Measurements from ENCODE around the gene KRT6A.

GRCh38 chr12:52452101-52452500 lies 41.0 kb downstream of the KRT6A start, which contains the start of gene KRT6B:
- TF ChIP-seq, protein P1, sequence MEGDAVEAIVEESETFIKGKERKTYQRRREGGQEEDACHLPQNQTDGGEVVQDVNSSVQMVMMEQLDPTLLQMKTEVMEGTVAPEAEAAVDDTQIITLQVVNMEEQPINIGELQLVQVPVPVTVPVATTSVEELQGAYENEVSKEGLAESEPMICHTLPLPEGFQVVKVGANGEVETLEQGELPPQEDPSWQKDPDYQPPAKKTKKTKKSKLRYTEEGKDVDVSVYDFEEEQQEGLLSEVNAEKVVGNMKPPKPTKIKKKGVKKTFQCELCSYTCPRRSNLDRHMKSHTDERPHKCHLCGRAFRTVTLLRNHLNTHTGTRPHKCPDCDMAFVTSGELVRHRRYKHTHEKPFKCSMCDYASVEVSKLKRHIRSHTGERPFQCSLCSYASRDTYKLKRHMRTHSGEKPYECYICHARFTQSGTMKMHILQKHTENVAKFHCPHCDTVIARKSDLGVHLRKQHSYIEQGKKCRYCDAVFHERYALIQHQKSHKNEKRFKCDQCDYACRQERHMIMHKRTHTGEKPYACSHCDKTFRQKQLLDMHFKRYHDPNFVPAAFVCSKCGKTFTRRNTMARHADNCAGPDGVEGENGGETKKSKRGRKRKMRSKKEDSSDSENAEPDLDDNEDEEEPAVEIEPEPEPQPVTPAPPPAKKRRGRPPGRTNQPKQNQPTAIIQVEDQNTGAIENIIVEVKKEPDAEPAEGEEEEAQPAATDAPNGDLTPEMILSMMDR (IDR thresholded peaks at IDR 0.05; ENCODE audit: borderline replicate concordance, extremely low read depth, low read length, poor library complexity, severe bottlenecking): no peak
- no peak for TF ChIP-seq EZH2 (IDR thresholded peaks at IDR 0.05; ENCODE audit: borderline replicate concordance, low read depth, low read length, severe bottlenecking)

Data from DND-41 (cell line).